Cerebellar nuclear complex (tissue), 1 donor: ENCODE measurements around the gene GPR35.

Experiments used
- DNase-seq, 2 experiments: peaks; one replicate each; lab custom pipeline; 2025; lab: John Stamatoyannopoulos, UW

GPR35 gene, protein sequence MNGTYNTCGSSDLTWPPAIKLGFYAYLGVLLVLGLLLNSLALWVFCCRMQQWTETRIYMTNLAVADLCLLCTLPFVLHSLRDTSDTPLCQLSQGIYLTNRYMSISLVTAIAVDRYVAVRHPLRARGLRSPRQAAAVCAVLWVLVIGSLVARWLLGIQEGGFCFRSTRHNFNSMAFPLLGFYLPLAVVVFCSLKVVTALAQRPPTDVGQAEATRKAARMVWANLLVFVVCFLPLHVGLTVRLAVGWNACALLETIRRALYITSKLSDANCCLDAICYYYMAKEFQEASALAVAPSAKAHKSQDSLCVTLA

DNA sequence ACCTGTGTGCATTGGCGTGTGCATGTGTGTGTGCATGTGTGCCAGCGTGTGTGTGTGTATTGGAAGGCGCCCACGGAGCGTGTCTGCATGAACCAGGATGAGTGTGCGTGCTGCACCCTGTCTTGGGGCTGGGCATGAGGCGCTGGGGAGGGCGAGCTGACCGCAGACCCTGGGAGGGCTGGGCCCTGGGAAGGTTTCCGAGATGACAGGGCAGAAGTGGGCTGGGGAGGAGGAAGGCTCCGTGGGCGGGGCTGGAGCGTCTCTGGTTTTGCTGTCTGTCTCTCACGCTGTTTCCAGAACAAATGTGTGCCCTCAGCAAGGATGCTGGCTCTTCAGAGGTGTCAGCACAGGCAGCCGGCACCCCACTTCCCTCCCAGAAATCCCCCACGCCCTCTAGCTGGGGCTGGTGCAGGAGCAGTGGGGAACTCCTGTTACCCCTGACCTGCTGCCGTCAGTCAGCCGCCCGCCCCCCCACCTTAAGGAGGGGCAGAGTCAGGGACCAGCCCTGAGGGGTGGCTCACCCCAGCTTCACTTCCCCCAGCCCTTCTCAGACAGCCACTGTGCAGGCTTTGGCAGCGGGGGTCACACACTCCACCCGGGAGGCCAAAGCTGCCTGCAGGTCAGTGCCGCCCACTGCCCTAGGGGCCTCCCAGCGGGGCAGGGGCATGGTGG is at the start of gene GPR35:
TSS of gene GPR35 (plus strand) at position 531 of the 672 bp plus-strand sequence. CDS start 4,473 bp downstream, outside the sequence.
- no peak for DNase-seq

DNA sequence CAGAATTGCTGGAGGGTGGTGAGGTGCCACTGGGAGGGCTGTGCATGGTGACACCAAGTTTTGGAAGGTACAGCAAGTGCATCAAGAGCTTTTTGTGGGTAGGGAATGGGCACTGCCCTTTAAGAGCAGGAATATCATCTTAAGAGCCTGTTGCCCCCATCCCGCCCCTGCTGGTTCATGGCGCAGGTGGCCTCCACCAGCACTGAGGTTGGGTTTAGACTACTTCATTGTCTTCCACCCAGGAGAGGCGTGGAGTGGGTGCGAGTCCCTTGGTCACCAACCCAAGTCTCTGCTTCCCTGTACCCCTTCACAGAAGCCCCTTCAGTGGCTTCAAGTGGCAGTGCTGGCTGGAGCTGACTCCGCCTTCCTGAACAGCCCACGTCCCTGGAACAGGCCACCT is 49.2 kb upstream of the GPR35 start:
- no peak for DNase-seq

DNA sequence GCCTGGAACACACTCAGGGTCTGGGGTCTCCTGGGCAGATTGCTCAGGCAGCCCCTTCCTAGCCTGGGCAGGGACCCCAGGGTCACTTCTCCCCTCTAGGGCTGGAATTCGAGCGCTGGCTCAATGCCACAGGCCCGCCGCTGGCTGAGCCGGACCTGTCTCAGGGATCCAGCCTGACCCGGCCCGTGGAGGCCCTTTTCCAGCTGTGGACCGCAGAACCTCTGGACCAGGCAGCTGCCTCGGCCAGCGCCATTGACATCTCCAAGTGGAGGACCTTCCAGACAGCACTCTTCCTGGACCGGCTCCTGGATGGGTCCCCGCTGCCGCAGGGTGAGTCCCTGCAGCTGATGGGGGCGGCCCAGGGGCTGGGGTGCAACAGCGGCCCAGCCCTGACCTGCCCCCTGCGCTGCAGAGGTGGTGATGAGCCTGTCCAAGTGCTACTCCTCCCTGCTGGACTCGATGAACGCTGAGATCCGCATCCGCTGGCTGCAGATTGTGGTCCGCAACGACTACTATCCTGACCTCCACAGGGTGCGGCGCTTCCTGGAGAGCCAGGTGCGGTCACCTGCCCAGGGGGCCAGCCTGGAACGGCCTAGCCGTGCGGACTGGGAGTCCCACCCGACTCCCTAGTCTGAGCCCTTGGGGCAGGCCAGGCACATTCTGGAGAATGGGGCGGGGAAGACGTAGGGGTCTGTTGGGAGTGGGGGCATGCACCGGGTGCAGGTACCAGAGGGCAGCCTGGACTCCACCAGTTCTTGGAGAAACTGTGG is 48.7 kb upstream of the GPR35 start:
- DNase-seq, result no peak

DNA sequence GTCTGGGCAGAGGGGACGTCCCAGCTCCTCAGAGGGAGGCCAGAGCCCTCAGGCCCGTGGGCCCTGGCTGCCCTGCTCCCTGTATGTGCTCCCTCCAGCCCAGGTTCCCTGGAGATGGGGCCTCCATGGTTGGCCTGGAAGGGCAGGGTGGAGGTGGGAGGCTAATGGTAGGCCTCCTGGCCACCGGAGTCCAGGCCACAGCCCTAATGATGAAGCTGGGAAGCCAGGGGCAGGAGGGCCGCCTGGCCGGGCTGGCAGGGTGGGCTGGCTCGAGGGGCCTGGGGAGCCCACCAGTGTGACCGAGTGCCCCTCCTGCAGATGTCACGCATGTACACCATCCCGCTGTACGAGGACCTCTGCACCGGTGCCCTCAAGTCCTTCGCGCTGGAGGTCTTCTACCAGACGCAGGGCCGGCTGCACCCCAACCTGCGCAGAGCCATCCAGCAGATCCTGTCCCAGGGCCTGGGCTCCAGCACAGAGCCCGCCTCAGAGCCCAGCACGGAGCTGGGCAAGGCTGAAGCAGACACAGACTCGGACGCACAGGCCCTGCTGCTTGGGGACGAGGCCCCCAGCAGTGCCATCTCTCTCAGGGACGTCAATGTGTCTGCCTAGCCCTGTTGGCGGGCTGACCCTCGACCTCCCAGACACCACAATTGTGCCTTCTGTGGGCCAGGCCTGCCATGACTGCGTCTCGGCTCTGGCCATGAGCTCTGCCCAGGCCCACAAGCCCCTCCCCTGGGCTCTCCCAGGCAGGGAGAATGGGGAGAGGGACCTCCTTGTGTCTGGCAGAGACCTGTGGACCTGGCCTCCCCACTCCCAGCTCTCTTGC is 47.8 kb upstream of the GPR35 start:
- DNase-seq, result no peak

DNA sequence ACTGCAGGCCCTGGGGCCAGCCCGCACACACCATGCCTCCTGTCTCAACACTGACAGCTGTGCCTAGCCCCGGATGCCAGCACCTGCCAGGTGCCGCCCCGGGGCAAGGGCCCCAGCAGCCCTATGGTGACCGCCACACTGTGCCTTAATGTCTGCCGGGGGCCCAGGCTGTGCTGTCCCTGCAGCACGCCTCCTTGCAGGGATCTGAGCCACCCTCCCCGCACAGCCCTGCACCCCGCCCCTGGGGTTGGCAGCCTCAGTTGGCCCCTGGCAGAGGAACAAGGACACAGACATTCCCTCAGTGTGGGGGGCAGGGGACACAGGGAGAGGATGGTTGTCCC is 47.2 kb upstream of the GPR35 start:
- DNase-seq, result no peak

DNA sequence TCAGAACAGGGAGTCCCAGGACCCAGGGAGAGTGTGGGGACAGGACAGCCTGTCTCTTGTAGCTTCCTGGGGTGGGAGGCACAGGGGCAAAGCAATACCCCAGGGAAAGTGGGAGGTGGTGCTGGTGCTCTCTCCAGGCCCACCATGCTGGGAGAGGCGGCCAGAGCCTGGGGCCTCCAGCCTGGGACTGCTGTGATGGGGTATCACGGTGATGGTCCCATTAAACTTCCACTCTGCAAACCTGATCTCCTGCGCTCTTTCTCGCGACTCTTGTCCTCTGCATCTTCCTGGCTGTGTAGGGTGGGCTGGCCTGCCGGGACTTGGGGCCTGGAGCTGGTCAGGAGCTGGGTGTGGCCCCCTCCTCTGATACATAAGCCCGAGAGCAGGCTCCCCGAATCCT is 46.8 kb upstream of the GPR35 start:
- no peak for DNase-seq

DNA sequence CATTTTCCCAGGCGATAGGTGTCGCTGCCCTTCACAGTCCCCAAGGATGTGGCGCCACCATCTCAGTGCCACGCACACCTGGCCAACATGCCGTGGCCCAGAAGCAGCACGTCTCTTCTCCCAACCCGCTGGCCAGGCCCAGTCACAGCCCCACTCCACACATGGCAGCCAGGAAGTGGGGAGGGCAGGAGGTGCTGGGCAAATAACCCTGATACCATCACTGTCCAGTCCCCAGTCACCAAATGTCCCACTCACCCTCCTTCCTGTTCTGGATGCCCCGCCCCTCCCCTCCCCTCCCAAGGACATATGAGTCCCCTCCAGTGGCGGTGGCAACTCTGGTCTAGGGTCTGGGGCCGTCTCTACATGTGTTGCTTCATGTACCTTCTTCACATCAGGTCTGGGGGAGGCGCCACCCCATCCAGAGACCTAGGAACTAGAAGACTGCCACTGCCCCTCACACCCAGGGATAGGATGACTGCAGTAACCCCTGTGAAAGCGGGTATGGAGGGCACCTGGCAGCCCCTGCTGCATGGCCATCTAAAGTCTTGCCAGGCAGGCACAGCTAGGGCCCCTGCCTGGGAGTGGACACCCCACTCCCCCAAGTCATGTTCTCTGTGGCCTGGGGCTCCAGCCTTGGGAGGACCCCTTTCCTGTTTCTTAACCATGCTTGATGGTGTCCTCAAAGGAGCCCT is 46.1 kb upstream of the GPR35 start:
- DNase-seq, result no peak

DNA sequence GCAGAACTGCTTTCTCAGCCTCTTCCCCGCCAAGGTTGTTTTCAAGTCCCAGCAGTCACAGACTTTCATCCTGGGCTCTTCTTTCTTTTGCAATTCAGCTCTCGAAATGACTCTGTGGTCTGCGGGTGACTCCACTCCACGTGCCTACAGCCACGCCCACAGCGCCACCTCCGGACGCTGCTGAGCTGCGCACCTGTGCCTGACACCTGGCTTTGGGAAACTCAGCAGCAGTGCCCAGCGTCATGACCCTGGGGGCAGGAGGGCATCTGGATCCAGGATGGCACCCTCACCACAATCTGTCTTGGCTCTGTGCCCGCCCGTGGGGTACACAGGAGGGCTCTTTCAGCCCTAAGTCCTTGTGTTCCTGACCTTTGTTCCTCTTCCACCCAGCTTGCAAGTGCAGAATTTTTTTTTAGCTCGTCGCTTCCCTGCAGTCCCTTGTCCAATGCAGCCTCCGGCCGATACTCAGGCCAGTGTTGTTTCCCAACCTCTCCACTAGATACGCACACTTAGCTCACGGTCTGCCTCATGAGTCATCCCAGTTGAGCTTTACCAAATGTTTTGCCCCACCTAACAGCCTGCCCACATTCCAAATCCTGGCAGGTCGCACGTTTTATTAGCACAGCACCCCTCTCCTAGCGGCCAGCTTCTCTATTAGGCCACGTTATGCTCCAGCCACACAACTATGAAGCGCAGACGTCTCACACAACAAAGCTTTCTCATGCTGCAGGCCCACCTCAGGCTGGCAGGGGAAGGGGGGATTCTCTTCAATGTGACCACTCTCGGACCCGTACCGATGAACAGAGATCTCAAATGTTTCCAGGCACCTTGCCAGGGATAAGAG is 45.3 kb upstream of the GPR35 start:
- no peak for DNase-seq

DNA sequence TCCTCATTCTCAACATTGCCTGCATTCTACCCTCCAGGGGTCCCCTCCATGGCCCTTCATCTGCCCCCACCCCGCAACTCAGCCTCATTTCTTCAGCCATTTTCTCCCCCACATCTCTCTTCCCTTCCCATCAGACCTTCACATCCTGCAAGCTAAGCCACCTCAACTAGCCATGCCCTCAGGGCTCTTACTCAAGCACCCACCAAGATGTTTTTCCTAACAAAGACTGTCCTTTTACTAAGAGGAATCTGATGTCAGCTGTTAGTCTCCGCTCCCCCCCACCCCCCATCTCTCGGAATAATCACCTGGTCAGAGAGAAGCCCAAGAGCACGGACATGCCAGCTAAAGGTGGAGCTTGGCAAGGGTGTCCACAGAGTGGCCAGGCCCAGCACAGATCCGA is 43.5 kb upstream of the GPR35 start:
- no peak for DNase-seq

DNA sequence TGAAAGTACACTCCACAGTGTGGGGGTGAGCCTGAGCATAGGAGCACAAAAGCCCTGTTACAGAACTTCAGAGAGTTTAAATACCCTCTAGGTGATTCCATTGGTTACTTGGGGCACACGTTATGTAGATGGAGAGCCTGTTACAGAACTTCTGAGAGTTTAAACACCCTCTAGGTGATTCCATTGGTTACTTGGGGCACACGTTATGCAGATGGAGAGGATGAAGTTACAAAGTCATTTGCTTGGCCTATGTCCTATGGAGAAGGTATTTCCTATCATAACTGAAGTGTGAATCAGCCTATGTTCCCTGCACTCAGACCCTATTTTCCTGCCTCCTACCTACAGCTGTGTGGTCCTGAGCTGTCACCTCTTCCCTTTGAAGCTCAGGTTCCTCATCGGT is 42.5 kb upstream of the GPR35 start:
- no peak for DNase-seq

DNA sequence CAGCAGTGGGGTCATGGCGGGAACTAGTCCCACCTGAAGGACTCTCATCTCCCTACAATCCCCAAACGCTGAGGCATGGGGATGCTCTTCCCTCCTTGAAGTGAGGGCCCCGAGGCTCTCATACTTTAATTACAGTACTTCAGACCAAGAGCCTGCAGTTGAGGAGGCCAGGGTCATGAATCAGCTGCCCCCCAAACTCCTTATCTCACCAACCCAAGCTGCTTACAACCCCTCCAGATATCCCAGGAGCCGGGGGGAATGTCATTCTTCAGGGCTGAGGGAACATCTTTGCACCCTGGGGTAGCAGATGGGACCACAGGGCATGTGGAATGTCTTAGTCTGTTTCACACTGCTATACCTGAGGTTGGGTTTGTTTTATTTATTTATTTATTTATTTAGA is 41.5 kb upstream of the GPR35 start:
- DNase-seq, result no peak

DNA sequence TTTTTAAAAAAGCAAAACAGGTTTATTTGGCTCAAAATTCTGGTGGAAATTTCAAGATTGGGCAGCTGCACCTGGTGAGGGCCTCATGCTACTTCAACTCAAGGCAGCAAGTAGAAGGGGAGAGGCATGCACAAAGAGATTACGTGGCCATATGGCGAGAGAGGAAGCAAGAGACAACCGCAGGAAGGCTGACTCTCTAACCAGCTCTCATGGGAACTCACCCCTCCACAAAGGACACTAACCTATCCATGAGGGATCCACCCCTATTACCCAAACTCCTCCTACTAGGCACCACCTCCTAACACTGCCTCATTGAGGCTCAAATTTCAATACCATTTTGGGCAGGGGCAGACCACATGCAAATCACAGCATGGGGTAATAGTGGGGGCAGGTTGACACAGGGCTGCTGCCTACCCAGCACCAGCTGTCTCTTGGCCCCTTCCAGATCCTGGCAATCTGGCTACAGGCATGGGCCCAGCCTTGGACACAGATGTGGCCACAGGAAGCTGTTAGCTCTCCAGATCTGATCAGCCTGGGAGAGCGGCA is 40.7 kb upstream of the GPR35 start:
- DNase-seq, result no peak

DNA sequence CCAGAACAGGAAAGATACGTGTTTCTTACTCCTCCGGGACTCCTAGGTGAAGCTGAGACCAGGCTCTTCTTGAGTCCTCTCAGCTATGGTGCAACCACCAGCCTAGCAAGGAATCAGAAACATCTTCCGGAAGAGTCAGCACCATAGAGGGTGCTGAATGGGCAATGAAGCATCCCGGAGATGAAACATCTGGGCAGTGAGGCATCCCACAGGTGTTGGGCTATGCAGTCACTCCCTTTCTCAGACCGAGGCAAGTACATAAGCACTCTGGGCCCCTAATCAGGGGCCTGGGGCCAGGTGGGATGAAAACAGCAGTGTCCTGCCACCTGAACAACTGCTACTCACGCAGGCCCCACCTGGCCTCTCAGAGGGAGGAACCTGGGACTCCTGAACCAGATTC is 40.2 kb upstream of the GPR35 start:
- no peak for DNase-seq

DNA sequence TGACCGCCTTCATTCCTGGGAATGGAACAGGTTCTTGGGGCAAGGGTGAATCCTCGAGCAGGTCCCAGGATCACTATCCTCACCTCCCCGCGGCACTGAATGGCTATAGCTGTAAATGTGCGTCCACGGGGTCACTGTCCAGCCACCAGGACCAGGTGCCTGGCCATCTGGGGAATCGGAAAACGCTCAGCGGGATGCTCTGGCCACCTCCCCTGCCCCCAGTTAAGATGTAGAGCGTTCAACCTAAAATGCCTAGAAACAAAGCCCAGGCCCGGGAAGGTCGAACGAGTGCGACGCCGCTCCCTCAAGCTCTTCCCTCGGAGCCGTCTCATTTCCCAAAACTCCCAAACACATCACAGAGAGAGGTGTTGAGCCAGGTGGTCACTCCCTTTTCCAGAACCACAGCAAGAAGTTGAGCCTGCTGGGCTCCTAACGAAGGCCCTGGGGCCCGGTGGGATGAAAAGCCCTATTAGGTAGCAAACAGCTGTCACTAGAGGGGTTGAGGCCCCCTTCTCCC is 39.5 kb upstream of the GPR35 start:
- DNase-seq, result no peak

DNA sequence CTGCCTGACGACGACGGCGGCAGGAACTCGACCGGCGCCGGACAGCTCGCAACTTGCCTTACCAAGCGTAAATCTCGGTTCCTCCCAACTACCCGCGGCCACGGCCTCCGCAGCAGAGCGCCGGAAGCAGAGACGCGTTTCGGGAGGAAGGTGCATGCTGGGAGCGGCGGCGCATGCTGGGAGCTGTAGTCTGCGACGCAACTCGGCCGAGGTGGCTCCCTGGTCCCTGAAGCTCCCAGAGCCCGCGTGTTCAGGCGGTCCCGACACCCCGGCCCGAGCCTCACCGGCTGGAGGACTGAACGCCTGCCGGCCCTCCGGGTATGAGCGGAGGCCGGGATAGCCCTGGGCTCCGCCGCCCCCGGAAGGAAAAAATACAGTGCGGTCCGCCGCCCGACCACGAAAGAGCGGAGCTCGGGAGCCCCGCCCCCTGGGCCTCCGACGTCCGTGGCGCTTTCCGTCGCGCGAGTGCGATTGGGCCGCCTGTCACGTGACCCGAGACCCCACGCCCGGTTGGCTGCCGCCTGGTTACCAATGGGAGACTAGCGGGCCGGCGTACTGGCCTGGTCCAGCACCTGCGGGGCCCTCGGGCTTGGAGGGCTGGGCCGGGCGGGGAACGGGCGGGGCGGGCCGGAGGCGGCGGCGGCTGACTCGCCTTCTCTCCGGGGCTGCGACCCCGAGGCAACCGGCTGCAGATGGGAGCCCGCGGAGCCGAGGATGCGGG is 38.9 kb upstream of the GPR35 start, which contains the start of gene CAPN10:
TSS of gene CAPN10 (plus strand) at position 537 of the 721 bp plus-strand sequence. CDS start at position 715, 178 bp downstream.
- peak; percentile 51 to 90 for DNase-seq

DNA sequence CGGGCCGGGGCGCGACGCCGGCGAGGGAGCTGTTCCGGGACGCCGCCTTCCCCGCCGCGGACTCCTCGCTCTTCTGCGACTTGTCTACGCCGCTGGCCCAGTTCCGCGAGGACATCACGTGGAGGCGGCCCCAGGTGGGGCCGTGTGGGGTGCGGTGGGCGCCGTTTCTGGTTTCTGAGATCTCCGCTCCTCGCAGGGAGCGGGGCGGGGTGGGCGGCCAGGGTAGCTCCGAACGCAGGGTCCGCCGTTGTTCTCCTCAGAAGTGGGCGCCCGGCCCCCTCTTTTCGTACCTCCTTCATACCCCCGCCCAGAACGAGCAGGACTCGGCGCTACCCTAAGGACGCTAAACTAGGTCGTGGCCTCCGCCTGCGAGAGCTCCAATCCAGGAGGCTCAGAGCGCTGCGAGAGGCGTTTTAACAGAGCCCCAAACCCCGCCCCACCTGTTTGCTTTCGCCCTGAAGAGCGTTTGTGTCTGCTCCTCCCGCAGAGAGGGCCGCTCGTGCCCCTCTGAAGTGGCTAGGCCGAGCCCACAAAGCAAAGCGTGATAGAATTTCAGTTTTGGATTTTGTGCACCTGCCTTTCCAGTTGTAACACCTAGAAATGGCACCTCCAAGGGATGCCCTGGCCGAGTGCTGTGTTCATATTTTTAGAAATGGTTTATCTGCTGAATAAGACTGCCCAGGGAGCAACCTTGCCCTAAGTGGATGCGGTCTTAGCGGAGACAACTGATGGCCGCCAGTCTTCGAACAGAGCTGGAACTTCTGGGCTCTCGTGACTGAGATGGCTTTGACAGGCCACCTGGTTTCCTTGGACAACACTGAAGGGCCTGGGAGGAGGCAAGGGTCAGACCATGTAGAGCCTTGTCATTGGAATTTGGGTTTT is 38.1 kb upstream of the GPR35 start:
- DNase-seq, result no peak

DNA sequence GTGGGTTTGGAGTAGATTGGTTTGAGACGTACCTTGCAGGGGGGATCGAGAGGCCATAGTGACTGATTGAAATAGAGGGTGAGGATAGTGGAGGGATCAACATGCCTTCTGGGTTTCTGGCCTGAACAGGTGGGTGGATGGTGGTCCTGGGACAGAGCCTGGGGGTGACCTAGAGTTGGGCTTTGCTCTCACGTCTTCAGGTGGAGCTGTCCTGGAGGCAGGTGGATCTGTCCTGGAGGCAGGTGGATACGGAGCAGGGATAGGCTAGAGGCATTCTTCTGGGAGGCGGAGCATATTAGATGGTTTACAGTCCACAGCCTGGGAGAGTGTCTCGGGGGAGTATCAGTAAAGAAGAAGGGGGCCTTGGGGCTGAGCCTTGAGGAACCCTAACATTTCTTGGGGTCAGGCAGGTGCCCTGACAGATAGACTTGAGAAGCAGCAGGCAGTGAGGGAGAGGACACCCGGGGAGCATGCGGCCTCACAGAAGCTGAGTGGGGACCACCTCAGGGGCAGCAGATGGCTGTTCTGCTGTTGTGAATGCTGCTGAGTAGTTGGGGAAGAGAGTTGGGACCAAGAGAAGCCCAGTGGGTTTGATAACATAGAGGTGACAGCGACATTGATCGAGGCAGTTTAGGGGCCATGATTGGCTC is 37.1 kb upstream of the GPR35 start:
- DNase-seq, result no peak

DNA sequence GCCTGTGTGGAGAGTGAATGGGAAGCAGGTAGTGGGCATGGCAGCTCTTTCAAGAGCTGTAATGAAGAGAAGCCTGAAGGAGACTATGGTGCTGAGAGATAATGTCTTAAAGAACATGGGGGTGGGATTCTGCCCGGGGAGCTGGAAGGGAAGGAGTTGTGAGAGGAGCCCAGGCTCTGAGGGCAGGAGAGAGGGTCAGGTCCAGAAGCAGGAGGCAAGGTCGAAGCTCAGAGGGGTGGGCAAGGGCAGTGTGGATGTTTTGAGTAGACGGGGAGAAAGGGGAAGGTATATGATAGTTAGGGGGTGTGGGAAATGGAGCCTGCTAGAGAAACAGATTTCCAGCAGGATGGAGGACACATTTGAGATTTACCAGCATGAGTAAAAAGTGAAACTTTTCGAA is 36.6 kb upstream of the GPR35 start:
- DNase-seq, result no peak
